Measurements from ENCODE around the gene CMC2.

DNA sequence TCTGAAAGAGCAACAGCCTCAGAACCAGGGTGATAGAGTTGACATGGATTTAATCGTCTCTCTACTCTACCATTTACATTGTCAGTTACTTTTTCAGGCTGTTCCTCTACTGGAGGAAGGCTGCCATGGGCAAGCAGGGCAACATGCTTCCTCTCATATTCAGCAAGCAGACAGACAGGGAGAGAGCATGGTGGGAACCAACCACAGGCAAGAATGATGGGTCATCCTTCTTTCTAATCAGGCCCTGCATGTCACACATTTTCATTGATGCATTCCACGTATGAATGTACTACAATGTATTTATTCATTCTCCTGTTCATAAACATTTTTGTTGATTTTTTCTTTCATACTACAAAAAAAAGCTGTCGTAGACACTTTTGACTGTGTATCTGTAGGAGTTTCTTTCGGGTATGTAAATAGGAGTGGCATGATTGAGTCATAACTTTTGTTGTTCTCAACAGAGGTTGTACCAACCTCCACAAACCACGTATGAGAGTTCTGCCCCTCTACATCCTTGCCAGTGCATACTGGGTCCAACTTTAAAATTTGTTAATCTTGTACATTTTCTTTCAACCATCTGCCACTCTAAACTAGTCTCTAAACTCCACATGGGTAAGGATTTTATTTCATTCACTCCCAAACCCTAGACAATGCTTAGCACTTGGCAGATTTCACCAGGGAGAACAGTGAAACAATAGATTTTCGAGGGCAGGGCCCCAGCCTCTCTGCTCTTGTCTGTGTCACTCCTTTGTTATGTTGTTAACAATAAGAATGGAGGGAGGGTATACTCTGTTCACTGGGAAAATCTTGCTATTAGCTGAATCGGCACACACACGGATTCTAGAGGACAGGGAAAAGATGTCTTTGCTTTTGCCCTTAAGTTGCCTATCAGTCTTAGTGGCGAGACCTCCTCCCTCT, 58.7 kb downstream of the CMC2 start:
- TF ChIP-seq POLR2AphosphoS5 (IDR thresholded peaks at IDR 0.05; ENCODE audit: low read depth, low read length) (no peak), POLR2A (IDR thresholded peaks at IDR 0.05; ENCODE audit: low read depth, low read length) (no peak)
